GM13977 (cell line): ENCODE data around the gene AXDND1.
"Not testable (repeated sequence)": the region's sequence is repeated elsewhere in the genome, so short reads cannot be mapped to it uniquely, and the experiment has no call there.

Experiments used
- DNase-seq: peaks from one replicate; pipeline ENCODE4 v3.0.0; 2012; ENCODE audit warnings: low spot score
- in situ Hi-C: fragments of 300-500 bp; cut with MboI; formaldehyde crosslinking; loops from one replicate; pipeline ENCODE4 v1.12.0; 2022; ENCODE audit warnings: low sequenced_read_pairs, low pct_unique_long_range_greater_than_20kb, mixed read lengths, inconsistent platforms; ENCODE audit not compliant: unreplicated experiment
- TF ChIP-seq, protein P1 (sequence below): IDR thresholded peaks from 2 replicates; pipeline ENCODE4 v1.5.1; 2012; ENCODE audit warnings: mild to moderate bottlenecking, control low read depth; ENCODE audit not compliant: insufficient read depth; ENCODE audit errors: extremely low read depth, missing control alignments

The AXDND1 gene

DNA sequence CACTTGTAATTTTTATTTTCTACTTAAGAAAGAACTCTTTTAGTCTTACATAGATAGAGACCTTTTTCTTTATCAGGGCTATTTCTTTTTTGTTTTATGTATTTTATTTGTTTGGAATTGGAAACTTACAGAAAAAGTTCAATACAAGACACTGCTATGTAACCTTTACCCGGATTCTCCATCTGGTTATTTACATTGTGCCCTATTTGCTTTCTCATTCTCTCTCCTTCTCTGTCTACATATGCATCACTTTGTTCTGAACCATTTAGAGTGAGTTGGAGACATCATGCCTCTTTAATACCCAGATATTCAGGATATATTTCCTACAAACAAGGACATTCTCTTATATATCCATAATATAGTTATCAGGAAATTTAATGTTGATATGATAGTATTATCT lies 18.3 kb downstream of the AXDND1 start:
- no peak for DNase-seq
- TF ChIP-seq, protein P1, sequence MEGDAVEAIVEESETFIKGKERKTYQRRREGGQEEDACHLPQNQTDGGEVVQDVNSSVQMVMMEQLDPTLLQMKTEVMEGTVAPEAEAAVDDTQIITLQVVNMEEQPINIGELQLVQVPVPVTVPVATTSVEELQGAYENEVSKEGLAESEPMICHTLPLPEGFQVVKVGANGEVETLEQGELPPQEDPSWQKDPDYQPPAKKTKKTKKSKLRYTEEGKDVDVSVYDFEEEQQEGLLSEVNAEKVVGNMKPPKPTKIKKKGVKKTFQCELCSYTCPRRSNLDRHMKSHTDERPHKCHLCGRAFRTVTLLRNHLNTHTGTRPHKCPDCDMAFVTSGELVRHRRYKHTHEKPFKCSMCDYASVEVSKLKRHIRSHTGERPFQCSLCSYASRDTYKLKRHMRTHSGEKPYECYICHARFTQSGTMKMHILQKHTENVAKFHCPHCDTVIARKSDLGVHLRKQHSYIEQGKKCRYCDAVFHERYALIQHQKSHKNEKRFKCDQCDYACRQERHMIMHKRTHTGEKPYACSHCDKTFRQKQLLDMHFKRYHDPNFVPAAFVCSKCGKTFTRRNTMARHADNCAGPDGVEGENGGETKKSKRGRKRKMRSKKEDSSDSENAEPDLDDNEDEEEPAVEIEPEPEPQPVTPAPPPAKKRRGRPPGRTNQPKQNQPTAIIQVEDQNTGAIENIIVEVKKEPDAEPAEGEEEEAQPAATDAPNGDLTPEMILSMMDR = no peak
- in situ Hi-C loops = no loop called here

DNA sequence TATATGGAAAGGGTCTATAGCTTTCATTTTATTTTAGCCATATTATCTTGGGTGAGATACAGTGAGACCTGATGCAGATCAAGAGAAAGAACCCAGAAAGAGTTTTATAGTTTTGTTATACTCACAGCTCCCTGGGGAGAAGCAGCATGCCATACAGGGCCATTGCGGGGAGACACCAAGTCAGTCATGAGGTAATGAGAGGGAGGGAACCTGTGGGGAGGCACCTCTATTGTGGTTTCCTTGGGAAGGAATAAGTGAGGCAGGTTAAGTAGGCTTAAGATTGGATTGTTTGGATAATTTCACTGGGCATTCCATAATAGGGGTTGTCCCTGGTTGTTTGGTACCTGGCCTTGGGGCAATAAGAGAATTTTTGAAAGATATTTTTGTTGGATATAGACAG lies 19.7 kb downstream of the AXDND1 start:
- in situ Hi-C loops = no loop called here
- TF ChIP-seq, protein P1 = no peak

DNA sequence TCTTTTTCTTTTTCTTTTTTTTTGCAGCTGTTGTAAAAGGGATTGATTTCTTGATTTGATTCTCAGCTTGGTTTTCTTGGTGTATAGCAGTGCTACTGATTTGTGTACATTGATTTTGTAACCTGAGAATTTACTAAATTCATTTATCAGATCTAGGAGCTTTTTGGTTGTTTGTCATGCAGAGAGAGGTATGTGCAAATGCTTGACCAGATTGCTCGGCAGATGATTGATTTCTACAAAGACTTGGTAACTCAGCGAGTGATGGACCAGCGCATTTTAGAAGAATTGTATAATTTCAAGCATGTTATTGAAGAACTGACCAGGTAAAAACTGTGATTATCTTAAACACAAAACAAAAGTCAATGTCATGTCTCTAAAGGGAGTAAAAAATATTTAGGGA lies 27.9 kb downstream of the AXDND1 start:
- no peak for DNase-seq
- TF ChIP-seq, protein P1 = no peak
- in situ Hi-C loops = no loop called here

More for the DNA sequence above, 19.7 kb downstream of the AXDND1 start:
- no peak for DNase-seq

DNA sequence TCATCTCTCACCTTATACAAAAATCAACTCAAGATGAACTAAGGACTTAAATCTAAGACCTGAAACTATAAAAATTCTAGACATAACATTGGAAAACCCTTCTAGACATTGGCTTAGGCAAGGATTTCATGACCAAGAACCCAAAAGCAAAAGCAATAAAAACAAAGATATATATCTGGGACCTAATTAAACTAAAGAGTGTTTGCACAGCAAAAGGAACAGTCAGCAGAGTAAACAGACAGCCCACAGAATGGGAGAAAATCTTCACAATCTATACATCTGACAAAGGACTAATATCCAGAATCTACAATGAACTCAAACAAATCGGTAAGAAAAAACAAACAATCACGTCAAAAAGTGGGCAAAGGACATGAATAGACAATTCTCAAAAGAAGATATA lies 33.6 kb downstream of the AXDND1 start:
- in situ Hi-C loops, DNase-seq: not testable (repeated sequence)

DNA sequence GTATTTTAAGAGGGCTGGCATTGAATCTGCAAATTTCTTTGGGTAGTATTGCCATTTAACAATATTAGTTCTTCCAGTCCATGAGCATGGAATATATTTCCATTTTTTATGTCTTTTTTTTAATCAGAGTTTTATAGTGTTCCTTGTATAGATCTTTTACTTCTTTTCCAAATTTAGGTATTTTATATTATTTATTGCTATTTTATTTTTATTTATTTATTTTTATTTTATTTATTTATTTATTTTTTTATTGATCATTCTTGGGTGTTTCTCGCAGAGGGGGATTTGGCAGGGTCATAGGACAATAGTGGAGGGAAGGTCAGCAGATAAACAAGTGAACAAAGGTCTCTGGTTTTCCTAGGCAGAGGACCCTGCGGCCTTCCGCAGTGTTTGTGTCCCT lies 52.0 kb downstream of the AXDND1 start:
- in situ Hi-C loops, DNase-seq: not testable (repeated sequence)

DNA sequence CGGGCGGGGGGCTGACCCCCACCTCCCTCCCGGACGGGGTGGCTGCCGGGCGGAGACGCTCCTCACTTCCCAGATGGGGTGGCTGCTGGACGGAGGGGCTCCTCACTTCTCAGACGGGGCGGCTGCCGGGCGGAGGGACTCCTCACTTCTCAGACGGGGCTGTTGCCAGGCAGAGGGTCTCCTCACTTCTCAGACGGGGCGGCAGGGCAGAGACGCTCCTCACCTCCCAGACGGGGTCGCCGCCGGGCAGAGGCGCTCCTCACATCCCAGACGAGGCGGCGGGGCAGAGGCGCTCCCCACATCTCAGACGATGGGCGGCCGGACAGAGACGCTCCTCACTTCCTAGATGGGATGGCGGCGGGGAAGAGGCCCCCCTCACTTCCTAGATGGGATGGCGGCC lies 52.9 kb downstream of the AXDND1 start:
- DNase-seq, in situ Hi-C loops: not testable (repeated sequence)

DNA sequence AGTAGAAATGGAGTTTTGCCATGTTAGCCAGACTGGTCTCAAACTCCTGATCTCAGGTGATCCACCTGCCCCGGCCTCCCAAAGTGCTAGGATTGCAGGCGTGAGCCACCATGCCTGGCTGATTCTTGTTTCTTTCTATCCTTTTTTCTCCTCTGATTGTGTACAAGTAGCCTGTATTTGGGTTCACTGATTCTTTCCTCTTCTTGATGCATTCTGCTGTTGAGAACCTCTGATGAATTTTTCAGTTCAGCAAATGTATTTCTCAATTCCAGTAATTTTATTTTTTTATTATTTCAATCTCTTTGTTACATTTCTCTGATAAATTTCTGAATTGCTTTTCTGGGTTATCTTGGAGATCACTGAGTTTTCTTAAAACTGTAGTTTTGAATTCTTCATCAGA lies 58.8 kb downstream of the AXDND1 start:
- in situ Hi-C loops = no loop called here
- no peak for DNase-seq
- TF ChIP-seq, protein P1 = no peak

DNA sequence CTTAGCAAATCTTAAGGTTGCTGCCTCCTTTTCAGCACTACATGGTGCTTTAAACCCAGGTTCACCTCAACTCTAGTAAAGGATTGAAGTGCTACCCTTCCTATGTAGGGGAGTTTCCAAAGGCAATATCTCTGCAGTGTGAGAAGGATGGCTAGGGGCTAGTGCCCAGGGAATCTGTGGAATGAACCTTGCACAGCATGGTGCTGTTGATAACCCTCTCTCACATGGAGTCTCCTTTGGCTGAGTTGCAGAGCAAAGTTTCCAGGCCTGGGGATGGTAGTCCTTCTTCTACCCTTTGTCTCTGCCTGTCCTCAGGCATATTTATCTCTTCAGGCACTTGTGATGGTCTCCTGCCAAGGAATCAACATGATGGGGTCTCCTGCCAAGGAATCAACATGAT lies 59.4 kb downstream of the AXDND1 start:
- TF ChIP-seq, protein P1 = no peak
- no peak for DNase-seq
- in situ Hi-C loops = no loop called here
